GM04503 (cell line): Measurements from ENCODE around the gene LILRB2.
"Not testable (repeated sequence)": the region's sequence is repeated elsewhere in the genome, so short reads cannot be mapped to it uniquely, and the experiment has no call there.

Source experiments
- DNase-seq: peaks from one replicate; pipeline ENCODE4 v3.0.0-alpha.2; 2012; ENCODE audit warnings: low read depth

LILRB2 gene

GRCh38 chr19:54272181-54272580 is 8.7 kb downstream of the LILRB2 start:
- not testable (repeated sequence) for DNase-seq

- DNase-seq: not testable (repeated sequence)
Measured at GRCh38 chr19:54271587-54271986, 9.3 kb downstream of the LILRB2 start.

- DNase-seq: no peak
Measured at GRCh38 chr19:54271106-54271505, 9.8 kb downstream of the LILRB2 start.

- DNase-seq: no peak
Measured at GRCh38 chr19:54268936-54269335, 12.0 kb downstream of the LILRB2 start.

GRCh38 chr19:54266133-54266532 is 14.8 kb downstream of the LILRB2 start:
- DNase-seq: no peak

- no peak for DNase-seq
Measured at GRCh38 chr19:54262470-54262869, 18.4 kb downstream of the LILRB2 start.

GRCh38 chr19:54262066-54262465 is 18.8 kb downstream of the LILRB2 start:
- DNase-seq: no peak

GRCh38 chr19:54257116-54257480 is 23.8 kb downstream of the LILRB2 start, which contains the start of gene LILRB5:
LILRB5 (minus strand) TSS chr19:54257273; CDS start chr19:54257193, 80 bp downstream.
- DNase-seq: no peak

- DNase-seq: no peak
Measured at GRCh38 chr19:54256250-54257115, 24.4 kb downstream of the LILRB2 start.

GRCh38 chr19:54255105-54255775 is 25.7 kb downstream of the LILRB2 start:
- DNase-seq: no peak

- no peak for DNase-seq
Measured at GRCh38 chr19:54254195-54254906, 26.6 kb downstream of the LILRB2 start.

- no peak for DNase-seq
Measured at GRCh38 chr19:54253331-54254194, 27.3 kb downstream of the LILRB2 start.

- no peak for DNase-seq
Measured at GRCh38 chr19:54252845-54253244, 28.1 kb downstream of the LILRB2 start.

- DNase-seq: no peak
Measured at GRCh38 chr19:54252243-54252642, 28.7 kb downstream of the LILRB2 start.

GRCh38 chr19:54248016-54248601 is 32.8 kb downstream of the LILRB2 start:
- no peak for DNase-seq

- DNase-seq: no peak
Measured at GRCh38 chr19:54247106-54247930, 33.6 kb downstream of the LILRB2 start.

GRCh38 chr19:54245936-54246335 is 35.0 kb downstream of the LILRB2 start:
- no peak for DNase-seq

- not testable (repeated sequence) for DNase-seq
Measured at GRCh38 chr19:54243809-54244208, 37.1 kb downstream of the LILRB2 start.

- not testable (repeated sequence) for DNase-seq
Measured at GRCh38 chr19:54242646-54243045, 38.3 kb downstream of the LILRB2 start, which contains the start of gene LILRA6. LILRA6 (minus strand) TSS chr19:54242790.

- DNase-seq: not testable (repeated sequence)
Measured at GRCh38 chr19:54242234-54242633, 38.7 kb downstream of the LILRB2 start.
